SU-DHL-6 (cell line): ENCODE measurements around the gene PHACTR1.

Source experiments
- H2AFZ ChIP-seq: fragments of 200-600 bp; sonication (generic); 2 replicates; pipeline ENCODE4 v1.6.1; 2014; ENCODE audit warnings: low read depth, mild to moderate bottlenecking, moderate library complexity, mixed read lengths, antibody characterized with exemption, low read length; ENCODE audit not compliant: severe bottlenecking
- H3F3A ChIP-seq: fragments of 200-600 bp; shearing (Covaris generic); 2 replicates; pipeline ENCODE4 v1.6.0; 2016; ENCODE audit warnings: antibody characterized with exemption, mild to moderate bottlenecking; ENCODE audit not compliant: insufficient read depth
- H3K27ac ChIP-seq: fragments of 200-600 bp; sonication (generic); 2 replicates; pipeline ENCODE4 v1.5.1; 2016; ENCODE audit warnings: low read depth, mild to moderate bottlenecking, low read length, moderate library complexity, mixed read lengths
- H3K27me3 ChIP-seq: fragments of 200-600 bp; sonication (generic), shearing (Covaris generic); 2 replicates; pipeline ENCODE4 v1.6.0; 2014; ENCODE audit warnings: mild to moderate bottlenecking, low read length
- H3K36me3 ChIP-seq: fragments of 200-600 bp; sonication (generic); 2 replicates; pipeline ENCODE4 v1.6.1; 2014; ENCODE audit warnings: mild to moderate bottlenecking, low read length, mixed read lengths
- H3K4me2 ChIP-seq: fragments of 300-600, 200-600 bp; shearing (Covaris generic), sonication (generic); 2 replicates; pipeline ENCODE4 v1.6.0; 2014; ENCODE audit warnings: low read length, low read depth, mild to moderate bottlenecking; ENCODE audit not compliant: poor library complexity, severe bottlenecking
- H3K4me3 ChIP-seq: fragments of 200-600 bp; sonication (generic); 2 replicates; pipeline ENCODE4 v1.5.1; 2014; ENCODE audit warnings: antibody characterized with exemption, low read length, mild to moderate bottlenecking, mixed read lengths; ENCODE audit not compliant: insufficient read depth, poor library complexity, severe bottlenecking
- H3K79me2 ChIP-seq: fragments of 200-600 bp; sonication (generic); 2 replicates; pipeline ENCODE4 v1.6.1; 2014; ENCODE audit warnings: mild to moderate bottlenecking, low read length, moderate library complexity; ENCODE audit not compliant: insufficient read depth
- H3K9ac ChIP-seq: fragments of 200-600 bp; sonication (generic); 2 replicates; pipeline ENCODE4 v1.7.0; 2014; ENCODE audit warnings: mild to moderate bottlenecking, low read length
- H3K9me2 ChIP-seq: fragments of 200-600 bp; sonication (generic); replicated peaks from 2 replicates; pipeline ENCODE4 v1.6.1; 2014; ENCODE audit warnings: low read length; ENCODE audit not compliant: insufficient read depth
- H3K9me3 ChIP-seq: fragments of 200-600 bp; sonication (generic); 2 replicates; pipeline ENCODE4 v1.6.1; 2014; ENCODE audit warnings: low read length, mixed read lengths; ENCODE audit not compliant: insufficient read depth
- H4K20me1 ChIP-seq: fragments of 200-600 bp; sonication (generic); 2 replicates; pipeline ENCODE4 v1.6.1; 2014; ENCODE audit warnings: low read depth, mild to moderate bottlenecking, antibody characterized with exemption, low read length, moderate library complexity, mixed read lengths
- CTCF ChIP-seq: fragments of 200-600 bp; sonication (generic); IDR thresholded peaks from one replicate; pipeline ENCODE4 v1.5.1; 2017; ENCODE audit warnings: antibody characterized with exemption, mild to moderate bottlenecking, low read length, moderate library complexity; ENCODE audit not compliant: insufficient read depth, poor library complexity, severe bottlenecking
- EZH2phosphoT487 ChIP-seq: fragments of 200-600 bp; sonication (generic), shearing (Covaris generic); conservative IDR thresholded peaks from 2 replicates; pipeline ENCODE4 v1.6.1; 2018; ENCODE audit warnings: mild to moderate bottlenecking, antibody characterized with exemption, low read length, moderate library complexity, mixed read lengths

PHACTR1 gene

DNA sequence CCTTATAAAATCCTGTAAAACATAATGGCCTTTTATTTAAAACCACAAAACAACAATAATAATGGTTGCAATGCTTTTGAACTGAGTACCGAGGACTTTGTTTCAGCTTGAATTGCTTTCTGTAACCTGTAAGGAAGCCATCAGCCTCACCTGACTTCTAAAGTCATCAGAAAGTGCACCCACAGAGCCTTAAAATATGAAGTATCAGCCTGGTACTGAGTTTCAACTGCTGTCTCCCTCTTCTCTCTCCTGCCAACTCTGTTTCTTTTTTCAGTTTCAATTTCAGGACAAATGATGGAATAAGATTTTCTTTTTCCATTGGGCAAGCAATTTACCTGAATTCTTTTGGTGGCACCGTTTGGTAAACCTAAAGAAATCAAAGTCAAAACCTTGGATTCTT lies 119.4 kb downstream of the PHACTR1 start:
- TF ChIP-seq CTCF (no peak), EZH2phosphoT487 (0 out of 2 replicates have a peak, but pooled peaks have one; percentile 69)
- no peak overlapping the region for H3K4me3 ChIP-seq
- no peak overlapping the region for H3K27ac ChIP-seq
- no peak overlapping the region for H2AFZ ChIP-seq
- peaks cover 3% of the 10 kb centered on the region; the same call in 1 of the 2 replicates for H3K27me3 ChIP-seq
- H4K20me1 ChIP-seq, result no peaks in the 10 kb centered on the region
- H3K4me2 ChIP-seq, result no peak overlapping the region
- no peaks in the 10 kb centered on the region for H3K79me2 ChIP-seq
- H3K9me2 ChIP-seq, result no peaks in the 10 kb centered on the region
- peaks cover 12% of the 10 kb centered on the region; the same call in 1 of the 2 replicates for H3K9me3 ChIP-seq
- no peaks in the 10 kb centered on the region for H3K36me3 ChIP-seq
- no peak overlapping the region for H3K9ac ChIP-seq
- H3F3A ChIP-seq, result no peaks in the 10 kb centered on the region

DNA sequence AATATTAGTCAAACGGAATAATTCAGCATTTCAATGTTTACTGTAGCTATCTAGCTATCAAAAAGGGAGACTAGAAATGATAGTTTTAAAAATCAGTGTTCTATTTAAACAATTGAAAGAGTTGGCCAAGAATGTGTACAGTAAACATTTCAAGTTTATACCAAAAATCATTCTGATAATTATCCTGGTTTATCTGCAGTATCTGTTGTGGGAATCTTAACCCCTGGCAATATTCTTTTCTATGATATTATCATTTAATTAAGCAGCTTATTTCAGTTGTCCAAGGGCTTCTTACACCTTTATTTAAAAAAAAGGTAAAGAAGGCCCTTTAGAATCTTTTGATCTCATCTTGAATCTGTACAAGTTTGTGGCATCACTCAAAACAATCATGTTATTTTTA lies 125.1 kb downstream of the PHACTR1 start:
- no peak for TF ChIP-seq CTCF
- no peak for TF ChIP-seq EZH2phosphoT487
- H3K9me3 ChIP-seq, result peaks cover 11% of the 10 kb centered on the region; the same call in 1 of the 2 replicates

GRCh38 chr6:12842114-12842513 lies 125.5 kb downstream of the PHACTR1 start:
- Histone ChIP-seq H3K9ac (no peak overlapping the region), H3K4me3 (no peak overlapping the region), H4K20me1 (no peaks in the 10 kb centered on the region), H3K79me2 (no peaks in the 10 kb centered on the region), H3K9me2 (no peaks in the 10 kb centered on the region), H3K27ac (no peak overlapping the region), H3F3A (no peaks in the 10 kb centered on the region), H2AFZ (no peak overlapping the region), H3K4me2 (no peak overlapping the region), H3K36me3 (no peaks in the 10 kb centered on the region), H3K9me3 (peaks cover 8% of the 10 kb centered on the region; the same call in 1 of the 2 replicates), H3K27me3 (no peaks in the 10 kb centered on the region)
- TF ChIP-seq EZH2phosphoT487, result no peak
- TF ChIP-seq CTCF, result no peak

More for the DNA sequence above, 125.1 kb downstream of the PHACTR1 start:
- Histone ChIP-seq H4K20me1 (no peaks in the 10 kb centered on the region), H3K9me2 (no peaks in the 10 kb centered on the region), H3F3A (no peaks in the 10 kb centered on the region), H3K79me2 (no peaks in the 10 kb centered on the region), H3K4me2 (no peak overlapping the region), H3K4me3 (no peak overlapping the region), H3K36me3 (no peaks in the 10 kb centered on the region), H3K9ac (no peak overlapping the region), H3K27ac (no peak overlapping the region), H2AFZ (no peak overlapping the region), H3K27me3 (no peaks in the 10 kb centered on the region)
